Lower lobe of right lung (tissue), 2 donors: ENCODE measurements around the gene ZNHIT6. TPM values are rescaled to one million over a fixed set of nuclear protein-coding genes. Genes with fewer than 3 reads are reported as not detected.
A peak's percentile ranks its signal among the peaks of the same experiment; 100 is the strongest.

Experiments
- ATAC-seq, 2 donors: fragments of 200-7000 bp; cut with Tn5 transposase; one replicate each; pipeline ENCODE4 v1.9.1; 2020 to 2022; ENCODE audit warnings: mild to moderate bottlenecking in 2 of 2, moderate library complexity in 2 of 2
- DNase-seq: peaks from one replicate; pipeline ENCODE4 v3.0.0-alpha.2; 2020
- H3K27ac ChIP-seq: fragments of 200-600 bp; one replicate; pipeline ENCODE4 v1.8.0; 2022
- H3K27me3 ChIP-seq: fragments of 200-600 bp; one replicate; pipeline ENCODE4 v1.8.0; 2022; ENCODE audit warnings: low read depth
- H3K36me3 ChIP-seq: fragments of 200-600 bp; one replicate; pipeline ENCODE4 v1.8.0; 2022; ENCODE audit warnings: mild to moderate bottlenecking
- H3K4me1 ChIP-seq: fragments of 200-600 bp; one replicate; pipeline ENCODE4 v1.8.0; 2022
- H3K4me3 ChIP-seq: fragments of 200-600 bp; one replicate; pipeline ENCODE4 v1.8.0; 2022; ENCODE audit warnings: mild to moderate bottlenecking
- H3K9me3 ChIP-seq: fragments of 200-600 bp; one replicate; pipeline ENCODE4 v1.8.0; 2022
- CTCF ChIP-seq: fragments of 200-600 bp; IDR thresholded peaks from one replicate; pipeline ENCODE4 v1.8.0; 2022; ENCODE audit warnings: antibody characterized with exemption, mild to moderate bottlenecking
- intact Hi-C: fragments of 100-400 bp; cut with DNase I; formaldehyde crosslinking; loops from one replicate; pipeline ENCODE4 v1.11.0; 2022
- total RNA-seq: library from RNA; stranded (reverse); fragmentation: NEBNext Ultra II Directional; extraction: Animal tissue kit (Norgen Biotek cat#: 25700); gene quantifications from one replicate; pipeline ENCODE4 v1.2.1, GENCODE V29; 2021
- donor health status: DM: no; HTN: yes; CAD: no; lungs with severe emphysema.

ZNHIT6 gene
- total RNA-seq, 1 donor from 2014 or later, result 11.3 TPM

DNA sequence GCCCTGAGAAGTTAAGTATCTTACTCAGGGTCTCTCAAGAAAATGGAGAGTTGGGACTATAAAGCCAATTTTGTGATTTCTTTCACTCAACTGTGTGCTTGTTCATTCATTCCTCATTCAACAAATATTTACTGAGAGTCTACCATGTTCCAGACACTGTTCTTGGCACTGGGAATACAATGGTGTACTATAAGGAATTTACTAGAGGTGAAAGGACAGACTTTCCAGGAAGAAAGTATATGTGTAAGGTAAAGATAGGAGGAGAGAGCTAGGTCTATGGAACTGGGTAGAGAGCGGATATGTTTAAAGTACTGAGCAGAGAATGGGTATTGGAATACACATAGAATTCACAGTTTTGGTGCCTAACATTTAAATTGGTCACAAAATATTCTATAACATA lies 42.3 kb downstream of the ZNHIT6 start:
- no peak overlapping the region for H3K27ac ChIP-seq
- H3K36me3 ChIP-seq, result no peaks in the 10 kb centered on the region
- no peak for ATAC-seq
- H3K27me3 ChIP-seq, result no peaks in the 10 kb centered on the region
- intact Hi-C loops, result no loop called here
- H3K4me3 ChIP-seq, result no peak overlapping the region
- TF ChIP-seq CTCF, result no peak
- H3K4me1 ChIP-seq, result no peaks in the 10 kb centered on the region
- H3K9me3 ChIP-seq, result no peaks in the 10 kb centered on the region
- DNase-seq, result no peak

DNA sequence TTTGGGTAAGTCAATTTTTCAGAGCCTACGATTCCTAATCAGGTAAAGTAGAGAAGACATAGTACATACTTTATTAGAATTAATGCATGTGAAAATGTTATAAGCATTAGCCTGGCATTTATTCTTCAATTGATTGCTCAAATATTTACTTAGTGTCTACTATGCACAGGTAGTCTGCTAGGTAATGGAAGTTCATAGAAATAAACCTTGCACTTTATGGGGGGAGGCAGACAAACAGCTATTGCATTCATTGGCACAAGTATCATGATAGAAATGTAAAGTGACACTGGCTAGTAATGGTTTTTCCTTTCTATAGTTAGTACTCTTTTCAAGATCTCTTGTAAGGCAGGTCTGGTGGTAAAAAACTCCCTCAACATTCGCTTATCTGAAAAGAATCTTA lies 44.9 kb downstream of the ZNHIT6 start:
- no peak for DNase-seq
- no peak for ATAC-seq
- Histone ChIP-seq H3K27me3 (no peaks in the 10 kb centered on the region), H3K27ac (no peak overlapping the region), H3K9me3 (no peaks in the 10 kb centered on the region), H3K4me3 (no peak overlapping the region), H3K36me3 (no peaks in the 10 kb centered on the region), H3K4me1 (no peaks in the 10 kb centered on the region)
- TF ChIP-seq CTCF, result no peak
- intact Hi-C loops, result no loop called here

DNA sequence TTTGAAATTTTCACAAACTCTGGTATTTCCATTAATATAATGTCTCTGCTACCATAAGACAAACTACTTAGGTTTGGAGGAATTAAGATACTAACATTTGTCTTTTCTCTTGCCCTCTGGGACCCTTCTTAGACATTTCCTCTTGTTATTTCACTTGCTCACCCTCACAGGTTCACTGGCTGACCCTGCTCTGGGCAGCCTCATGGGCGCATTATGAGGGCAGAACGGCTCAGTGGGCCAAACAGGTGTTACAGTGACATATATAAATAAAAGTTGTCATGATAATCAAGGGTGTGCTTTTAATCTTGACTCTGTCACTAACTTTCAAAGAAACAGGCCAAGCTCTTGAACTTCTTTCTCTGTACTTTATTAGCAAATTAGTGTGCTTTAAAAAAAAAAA lies 46.5 kb downstream of the ZNHIT6 start:
- intact Hi-C loops, result no loop called here
- DNase-seq, result peak; percentile 26

DNA sequence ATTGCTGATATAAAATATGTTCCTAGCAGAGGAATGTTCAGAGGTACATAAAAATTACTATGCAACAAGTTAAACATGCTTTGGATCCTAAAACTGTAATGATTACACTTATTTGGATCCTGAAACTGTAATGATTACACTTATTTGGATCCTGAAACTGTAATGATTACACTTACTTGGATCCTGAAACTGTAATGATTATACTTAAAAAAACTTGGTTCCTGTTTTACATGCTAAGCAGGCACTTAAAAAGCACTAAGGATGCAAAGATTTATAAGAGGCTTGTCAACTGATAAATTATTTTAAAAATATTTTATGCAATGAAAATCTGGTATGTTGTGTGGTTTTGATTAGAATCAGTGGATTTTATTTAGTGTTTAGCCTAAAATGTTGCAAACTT lies 47.7 kb downstream of the ZNHIT6 start:
- Histone ChIP-seq H3K9me3 (no peaks in the 10 kb centered on the region), H3K27ac (no peak overlapping the region), H3K4me3 (no peak overlapping the region), H3K4me1 (no peaks in the 10 kb centered on the region), H3K36me3 (no peaks in the 10 kb centered on the region), H3K27me3 (no peaks in the 10 kb centered on the region)
- intact Hi-C loops, result no loop called here
- ATAC-seq (no peak), DNase-seq (no peak)
- no peak for TF ChIP-seq CTCF

More for the DNA sequence above, 46.5 kb downstream of the ZNHIT6 start:
- Histone ChIP-seq H3K4me1 (no peaks in the 10 kb centered on the region), H3K27ac (no peak overlapping the region), H3K4me3 (no peak overlapping the region), H3K27me3 (no peaks in the 10 kb centered on the region), H3K9me3 (no peaks in the 10 kb centered on the region), H3K36me3 (no peaks in the 10 kb centered on the region)
- no peak for ATAC-seq
- TF ChIP-seq CTCF, result no peak

DNA sequence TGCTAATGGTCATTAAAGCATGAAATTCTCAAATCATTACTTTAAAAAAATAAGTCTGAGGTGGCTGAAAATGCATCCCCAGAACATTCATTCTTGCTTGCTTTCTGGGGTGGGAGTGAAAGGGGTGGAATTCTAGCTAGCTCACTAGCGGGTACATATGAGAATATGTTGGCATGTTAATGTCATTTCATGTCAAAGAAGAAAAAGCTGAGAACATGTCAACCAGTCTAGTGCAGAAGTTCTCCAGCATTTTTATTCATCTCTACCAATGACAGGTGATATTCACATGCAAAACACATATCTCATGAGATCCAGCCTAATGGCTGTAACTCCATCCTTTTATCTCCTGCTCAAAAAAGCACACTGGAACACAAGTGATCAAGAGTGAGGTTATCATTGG lies 49.1 kb downstream of the ZNHIT6 start:
- H3K27me3 ChIP-seq, result no peaks in the 10 kb centered on the region
- ATAC-seq, result no peak
- intact Hi-C loops, result no loop called here
- H3K36me3 ChIP-seq, result peaks cover 1% of the 10 kb centered on the region
- H3K9me3 ChIP-seq, result no peaks in the 10 kb centered on the region
- no peak for DNase-seq
- no peak for TF ChIP-seq CTCF
- no peak overlapping the region for H3K27ac ChIP-seq
- H3K4me3 ChIP-seq, result no peak overlapping the region
- no peaks in the 10 kb centered on the region for H3K4me1 ChIP-seq

DNA sequence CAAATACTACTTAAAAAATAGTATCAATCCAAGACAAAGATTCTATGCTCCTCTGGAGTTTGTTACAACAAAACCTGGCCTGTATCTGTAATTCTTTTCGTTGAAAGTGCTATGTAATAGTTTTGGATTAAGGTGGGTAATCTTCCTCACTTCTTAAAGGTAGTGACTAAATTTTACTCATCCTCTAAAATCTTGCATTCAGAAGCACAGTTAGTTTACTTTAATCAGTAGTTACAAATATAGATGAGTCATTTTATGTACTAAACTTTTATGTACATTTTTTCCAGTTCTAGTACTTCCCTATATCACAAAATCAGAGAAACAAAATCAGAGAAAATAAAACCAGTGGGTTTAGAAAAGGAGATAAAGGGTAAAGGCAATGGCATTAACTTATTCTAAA lies 51.3 kb downstream of the ZNHIT6 start:
- no peak for TF ChIP-seq CTCF
- no peak for ATAC-seq
- intact Hi-C loops, result no loop called here

More for the DNA sequence above, 51.3 kb downstream of the ZNHIT6 start:
- no peak overlapping the region for H3K27ac ChIP-seq
- no peaks in the 10 kb centered on the region for H3K4me1 ChIP-seq
- no peaks in the 10 kb centered on the region for H3K9me3 ChIP-seq
- H3K4me3 ChIP-seq, result no peak overlapping the region
- no peak for DNase-seq
- H3K36me3 ChIP-seq, result peaks cover 16% of the 10 kb centered on the region
- no peaks in the 10 kb centered on the region for H3K27me3 ChIP-seq
